Activated CD4-positive, alpha-beta T cell treated with anti-CD3 and anti-CD28 coated beads for 48 hours (primary cell): ENCODE results near the gene TM4SF20.
A peak's percentile ranks its signal among the peaks of the same experiment; 100 is the strongest.
"Not testable (repeated sequence)": the region's sequence is repeated elsewhere in the genome, so short reads cannot be mapped to it uniquely, and the experiment has no call there.

ENCODE experiments used
- DNase-seq: peaks from one replicate; pipeline ENCODE4 v3.0.0-alpha.2; 2020

TM4SF20 gene

DNA sequence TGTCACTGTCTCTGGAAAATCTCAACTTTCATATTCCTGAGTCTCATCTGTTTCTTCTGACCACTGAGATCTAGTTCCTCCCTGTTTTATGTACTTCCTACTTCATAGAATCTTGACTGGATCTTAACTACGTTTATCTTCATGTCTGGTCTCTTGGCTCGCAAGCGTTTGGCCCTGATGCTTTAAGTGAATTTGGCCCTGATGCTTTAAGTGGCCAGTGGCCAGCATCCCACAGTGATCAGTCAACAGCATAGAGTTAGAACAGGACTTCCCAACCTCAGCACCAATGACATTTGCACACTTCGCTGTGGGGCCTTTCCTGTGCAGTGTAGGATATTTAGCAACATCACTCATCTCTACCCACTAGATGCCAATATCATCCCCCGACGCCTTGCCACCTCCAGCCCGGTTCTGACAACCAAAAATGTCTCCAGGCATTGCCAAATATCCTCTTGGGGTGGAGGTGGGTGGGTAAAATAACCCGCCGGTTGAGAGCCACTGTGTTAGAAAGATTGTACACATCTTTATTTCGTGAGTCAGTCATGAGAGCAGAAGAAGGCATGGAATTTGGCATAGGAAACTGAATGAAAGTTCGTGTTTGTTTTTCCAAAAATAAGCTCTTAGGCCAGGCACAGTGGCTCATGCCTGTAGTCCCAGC lies 12.2 kb downstream of the TM4SF20 start:
- DNase-seq, result no peak

DNA sequence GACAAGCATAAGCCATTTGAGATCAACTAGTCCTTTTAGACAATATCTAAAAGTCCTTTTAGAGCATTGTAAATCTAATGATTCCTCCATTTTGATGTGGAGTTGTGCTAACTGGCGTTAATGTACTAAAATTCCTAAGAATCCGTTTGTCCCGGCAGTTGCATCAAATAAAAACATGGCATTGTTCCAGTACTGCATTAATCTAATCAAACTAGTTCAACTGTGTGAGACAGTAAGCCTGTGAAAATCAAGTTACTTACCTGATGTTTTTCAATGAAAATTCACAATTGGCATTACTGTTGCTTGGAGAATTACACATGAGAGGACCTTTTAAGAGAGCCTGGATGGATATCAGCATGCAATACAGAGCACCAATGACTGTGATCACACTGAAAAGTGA lies 13.3 kb downstream of the TM4SF20 start:
- no peak for DNase-seq

DNA sequence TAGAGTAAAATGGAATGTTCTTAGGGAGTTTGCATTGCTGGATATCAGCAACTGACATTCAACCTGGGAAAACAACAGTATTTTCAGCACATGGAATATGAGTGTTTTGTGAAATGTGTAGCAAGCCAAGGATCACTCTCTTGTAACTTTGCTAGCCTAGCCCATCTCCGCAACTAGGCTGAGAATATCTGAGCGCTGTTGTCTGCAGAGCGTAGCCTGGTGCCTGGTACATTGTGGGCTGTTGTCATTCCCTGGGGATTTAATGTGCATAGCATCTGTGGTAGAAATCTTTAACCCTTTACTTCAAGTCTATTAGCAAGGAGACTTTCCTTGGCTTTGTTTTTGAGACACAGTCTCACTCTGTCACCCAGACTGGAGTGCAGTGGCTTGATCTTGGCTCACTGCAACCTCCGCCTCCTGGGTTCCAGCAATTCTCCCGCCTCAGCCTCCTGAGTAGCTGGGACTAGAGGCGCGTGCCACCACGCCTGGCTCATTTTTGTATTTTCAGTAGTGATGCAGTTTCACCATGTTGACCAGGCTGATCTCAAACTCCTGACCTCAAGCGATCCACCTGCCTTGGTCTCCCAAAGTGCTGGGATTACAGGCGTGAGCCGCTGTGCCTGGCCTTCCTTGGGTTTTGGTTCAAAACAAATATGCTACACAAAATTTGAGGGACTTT lies 14.4 kb downstream of the TM4SF20 start:
- not testable (repeated sequence) for DNase-seq

DNA sequence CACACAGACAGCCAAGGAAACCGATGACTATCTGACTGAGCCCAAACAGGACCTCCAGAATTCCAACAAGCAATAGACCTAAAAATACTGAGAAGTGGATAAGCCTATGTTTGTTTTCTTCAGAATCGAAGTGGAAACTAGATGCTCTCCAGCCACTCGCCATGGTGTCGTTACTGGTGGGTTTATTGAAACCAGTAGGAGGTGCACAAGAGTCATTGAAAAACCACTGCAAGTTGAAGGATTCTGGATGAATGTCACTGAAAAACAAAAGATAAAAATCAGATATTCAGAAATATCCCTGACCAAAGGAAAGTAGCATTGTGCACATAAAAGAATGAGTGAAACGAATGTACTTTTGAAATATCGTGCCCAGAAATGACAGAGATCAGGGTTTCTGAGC lies 15.3 kb downstream of the TM4SF20 start:
- DNase-seq, result no peak

DNA sequence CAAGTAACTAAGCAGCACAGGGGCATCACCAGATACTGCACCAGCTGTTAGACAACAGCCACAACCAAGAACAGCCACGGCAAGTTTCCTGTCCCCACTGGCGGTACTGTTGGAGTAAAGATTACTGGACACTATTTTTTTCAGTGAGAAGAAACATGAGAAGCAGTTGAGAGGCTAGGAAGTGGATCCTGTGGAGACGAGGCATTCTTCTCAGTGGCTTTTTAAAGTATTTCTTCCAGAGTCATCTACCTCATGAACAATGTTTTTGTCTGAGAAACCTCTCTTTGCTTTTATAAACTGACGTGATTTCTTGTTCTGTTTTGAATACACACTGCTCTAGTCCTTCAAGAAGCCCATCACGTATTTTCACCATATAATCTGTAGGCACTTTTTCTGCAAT lies 18.8 kb downstream of the TM4SF20 start:
- DNase-seq, result no peak

DNA sequence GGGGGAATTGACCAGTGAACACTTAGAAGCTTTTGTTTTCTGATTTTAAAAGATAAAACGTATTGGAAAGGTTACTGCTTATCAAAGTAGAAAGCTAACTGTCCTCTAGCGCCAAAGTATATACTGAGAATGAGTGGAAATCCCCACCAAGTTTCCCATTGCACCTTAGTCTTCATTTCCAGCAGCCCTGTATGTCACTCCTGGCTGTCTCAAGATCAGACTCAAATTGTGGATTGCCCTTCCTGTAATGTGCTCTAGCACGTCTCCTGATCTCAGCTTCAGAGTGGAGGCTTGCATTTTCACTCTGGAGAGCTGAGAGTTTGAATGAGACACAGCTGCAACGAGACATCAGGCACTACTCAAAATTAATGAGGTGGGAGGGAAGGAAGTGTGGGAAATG lies 27.5 kb downstream of the TM4SF20 start:
- DNase-seq, result no peak

GRCh38 chr2:227349989-227350612 lies 29.0 kb downstream of the TM4SF20 start:
- no peak for DNase-seq

- DNase-seq, result no peak
Measured at GRCh38 chr2:227348324-227348723, 30.8 kb downstream of the TM4SF20 start.

DNA sequence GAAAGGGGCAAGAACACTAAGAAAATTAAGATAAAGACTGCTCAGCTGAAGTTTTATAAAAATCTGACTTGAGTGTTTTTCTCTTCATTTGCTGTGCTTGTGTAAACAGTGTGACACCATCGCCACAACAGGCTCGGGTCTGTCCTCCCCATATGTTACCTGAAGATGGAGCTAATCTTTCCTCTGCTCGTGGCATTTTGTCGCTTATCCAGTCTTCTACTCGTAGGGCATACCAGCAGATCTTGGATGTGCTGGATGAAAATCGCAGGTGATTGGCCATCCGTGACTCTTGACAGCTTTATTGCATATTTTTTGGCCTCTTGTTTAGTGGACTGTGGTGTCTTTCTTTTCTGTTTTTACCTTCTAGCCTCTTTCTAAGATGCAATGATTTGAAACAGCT lies 32.0 kb downstream of the TM4SF20 start:
- DNase-seq, result no peak

DNA sequence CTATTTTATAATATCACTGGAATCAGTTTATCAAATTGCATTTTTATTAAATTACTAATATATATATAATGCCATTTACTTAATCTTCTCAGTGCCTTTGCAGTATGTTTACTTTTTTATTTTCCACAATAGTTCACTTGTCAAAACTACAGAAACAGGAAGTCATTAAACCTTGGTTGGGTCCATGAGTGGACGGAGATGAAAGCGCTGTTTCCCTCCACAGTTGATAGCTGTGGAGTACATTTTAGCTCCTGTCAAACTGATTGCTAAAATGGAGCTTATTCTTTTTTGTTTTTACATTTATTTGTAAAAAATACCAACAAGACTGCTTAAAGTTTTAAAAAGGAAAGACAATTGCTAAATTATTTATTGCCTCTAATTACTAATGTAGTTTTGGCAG lies 34.9 kb downstream of the TM4SF20 start:
- no peak for DNase-seq

- DNase-seq, result no peak
Measured at GRCh38 chr2:227341553-227341952, 37.6 kb downstream of the TM4SF20 start.

DNA sequence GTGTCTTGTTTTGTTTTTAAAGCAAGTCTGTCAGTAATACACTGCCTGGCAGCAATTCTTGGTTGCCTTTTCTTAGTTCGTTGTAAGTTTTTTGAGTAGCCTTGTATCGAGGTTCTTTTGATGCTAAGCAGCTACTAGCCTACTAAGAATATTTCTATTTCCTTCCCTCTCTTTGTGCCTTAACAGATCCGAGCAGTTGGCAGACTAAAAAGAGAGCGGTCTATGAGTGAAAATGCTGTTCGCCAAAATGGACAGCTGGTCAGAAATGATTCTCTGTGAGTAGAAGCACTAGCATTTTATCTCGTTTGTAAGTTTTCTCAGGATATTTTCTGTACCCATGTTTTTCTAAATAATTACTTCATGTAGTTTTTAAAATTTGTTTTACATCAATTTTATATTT lies 39.0 kb downstream of the TM4SF20 start:
- no peak for DNase-seq

DNA sequence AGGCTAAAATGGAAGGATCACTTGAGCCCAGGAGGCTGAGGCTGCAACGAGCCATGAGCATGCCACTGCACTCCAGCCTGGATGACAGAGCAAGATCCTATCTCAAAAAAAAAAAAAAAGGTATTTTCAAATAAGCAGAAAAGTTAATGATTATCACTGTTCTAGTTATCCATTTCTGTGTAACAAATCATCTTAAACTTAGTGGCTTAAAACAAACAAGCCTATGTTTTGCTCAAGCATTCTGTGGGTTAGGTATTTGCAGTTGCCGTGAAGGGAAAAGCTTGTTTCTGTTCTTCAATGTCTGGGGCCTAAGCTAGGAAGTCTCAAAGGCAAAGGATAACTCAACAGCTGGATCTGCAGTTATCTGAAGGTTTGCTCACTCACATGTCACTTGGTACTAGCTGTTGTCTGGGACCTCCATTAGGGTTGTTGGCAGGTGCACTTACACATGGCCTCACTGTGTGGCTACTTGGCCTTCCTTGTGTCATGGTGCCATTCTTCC lies 40.0 kb downstream of the TM4SF20 start:
- no peak for DNase-seq

- no peak for DNase-seq
Measured at GRCh38 chr2:227337442-227337841, 41.7 kb downstream of the TM4SF20 start.

- DNase-seq, result no peak
Measured at GRCh38 chr2:227335713-227336112, 43.4 kb downstream of the TM4SF20 start.

DNA sequence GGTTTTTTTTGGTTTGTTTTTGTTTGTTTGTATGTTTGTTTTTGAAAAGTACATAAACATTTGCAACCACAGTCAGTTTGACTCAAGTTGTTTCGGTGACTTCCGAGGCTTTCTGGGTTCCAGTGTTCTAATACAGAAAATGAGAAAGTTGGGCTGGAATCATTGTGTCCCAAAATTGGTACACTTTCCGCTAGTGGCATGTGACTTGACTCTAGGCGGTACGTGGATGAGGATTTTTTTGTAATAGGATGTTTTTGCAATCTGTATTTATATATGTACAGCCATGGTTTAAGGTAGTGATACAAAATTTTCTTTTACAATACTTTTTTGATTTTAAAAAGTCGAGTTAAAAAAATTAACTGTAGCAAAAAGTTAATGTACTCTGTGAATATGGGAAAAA lies 52.3 kb downstream of the TM4SF20 start:
- DNase-seq, result no peak

- DNase-seq, result peak; percentile 8
Measured at GRCh38 chr2:227325839-227326195, 53.3 kb downstream of the TM4SF20 start.

DNA sequence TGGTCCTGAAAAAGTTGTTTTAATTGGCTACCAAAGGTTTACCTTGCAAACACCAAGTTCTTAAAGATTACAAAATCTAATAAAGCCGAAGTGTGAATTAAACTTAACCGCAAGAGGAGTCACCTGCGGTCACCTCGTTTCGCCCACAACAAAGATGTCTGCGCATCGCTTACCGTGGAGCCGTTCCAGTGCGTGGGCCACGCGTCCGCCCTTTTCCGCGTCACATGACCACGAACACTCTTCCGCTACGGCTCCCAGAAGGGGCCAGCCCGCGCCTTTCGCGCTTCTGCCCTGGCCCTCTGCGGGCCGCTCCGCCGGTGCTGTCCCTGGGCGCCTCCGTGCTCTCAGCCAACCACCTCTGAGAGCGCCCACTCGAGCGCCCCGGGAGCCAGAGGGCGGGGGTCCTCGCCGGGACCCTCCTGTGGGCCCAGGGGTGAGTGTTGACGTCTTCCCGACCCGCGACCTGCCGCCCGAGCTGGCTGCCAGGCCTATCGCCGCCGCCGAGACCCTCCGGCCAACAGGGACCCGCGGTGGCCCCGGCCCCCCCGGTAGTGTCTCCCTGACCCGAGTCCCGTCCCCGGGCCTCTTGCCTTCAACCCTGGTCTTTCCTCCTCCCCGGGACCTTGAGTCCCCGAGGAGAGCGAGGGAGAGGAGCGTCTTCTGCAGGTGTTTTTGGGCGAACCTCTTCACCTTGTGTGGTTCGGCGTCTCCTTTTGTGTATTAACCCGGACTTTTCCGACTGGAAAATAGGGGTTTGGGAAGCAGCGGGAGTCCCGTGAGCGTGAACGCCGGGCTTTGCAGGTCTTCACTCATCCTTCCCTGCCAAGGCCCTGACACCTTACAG lies 53.9 kb downstream of the TM4SF20 start, which contains the start of gene MFF:
Gene MFF, plus strand, starts transcription at position 257 of the 844 bp plus-strand sequence. CDS start 5,415 bp downstream, outside the sequence.
- DNase-seq, result peak; percentile 96

- DNase-seq, result no peak
Measured at GRCh38 chr2:227324642-227324994, 54.5 kb downstream of the TM4SF20 start.

DNA sequence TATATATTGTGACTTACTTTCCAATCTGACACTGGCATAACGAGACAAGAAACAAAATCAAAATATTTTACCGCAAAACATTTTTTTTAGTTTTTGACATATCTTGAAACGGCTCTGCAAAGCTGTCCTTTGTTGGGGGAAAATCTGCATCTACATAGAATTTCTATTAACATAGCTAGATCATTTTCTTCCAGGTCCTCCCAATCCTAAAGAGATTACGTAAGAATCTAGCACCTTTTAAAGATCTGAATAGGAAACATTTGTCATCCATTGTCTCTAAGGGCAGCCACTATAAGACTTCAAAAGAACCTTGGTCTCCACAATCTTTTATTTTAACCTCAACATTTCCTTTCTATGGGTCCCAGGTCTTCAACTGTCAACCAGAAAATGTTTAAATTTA lies 55.3 kb downstream of the TM4SF20 start:
- DNase-seq, result no peak

DNA sequence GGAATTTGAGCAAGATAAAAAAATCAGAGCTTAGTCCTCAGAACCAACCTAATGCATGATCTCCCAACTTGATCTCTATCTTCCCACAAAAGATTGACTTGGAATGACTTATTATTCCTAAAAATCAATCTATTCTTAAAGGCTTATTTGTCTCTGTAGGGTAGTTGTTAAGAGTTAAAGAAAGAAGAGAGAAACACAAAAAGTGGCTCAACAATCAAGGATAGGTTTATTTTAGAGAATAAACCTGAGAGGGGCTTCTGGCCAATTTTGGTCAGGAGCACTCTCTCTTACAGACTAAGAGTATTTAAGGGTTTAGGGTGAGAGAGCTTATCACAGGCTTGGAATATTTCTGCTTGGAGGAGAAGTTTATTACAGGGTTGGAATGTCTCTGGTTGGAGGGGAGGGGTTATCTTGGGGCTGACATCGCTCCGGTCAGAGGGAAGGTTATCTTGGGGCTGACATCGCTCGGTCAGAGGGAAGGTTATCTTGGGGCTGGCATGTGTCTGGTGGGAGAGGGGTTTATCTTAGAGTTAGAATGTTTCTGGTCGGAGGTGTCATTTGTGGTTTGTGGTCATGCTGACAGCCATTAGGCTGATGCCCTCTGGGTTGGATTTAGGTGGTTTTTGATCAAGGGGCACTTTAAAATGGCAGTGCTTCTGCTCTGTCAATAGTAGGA lies 56.4 kb downstream of the TM4SF20 start:
- no peak for DNase-seq

DNA sequence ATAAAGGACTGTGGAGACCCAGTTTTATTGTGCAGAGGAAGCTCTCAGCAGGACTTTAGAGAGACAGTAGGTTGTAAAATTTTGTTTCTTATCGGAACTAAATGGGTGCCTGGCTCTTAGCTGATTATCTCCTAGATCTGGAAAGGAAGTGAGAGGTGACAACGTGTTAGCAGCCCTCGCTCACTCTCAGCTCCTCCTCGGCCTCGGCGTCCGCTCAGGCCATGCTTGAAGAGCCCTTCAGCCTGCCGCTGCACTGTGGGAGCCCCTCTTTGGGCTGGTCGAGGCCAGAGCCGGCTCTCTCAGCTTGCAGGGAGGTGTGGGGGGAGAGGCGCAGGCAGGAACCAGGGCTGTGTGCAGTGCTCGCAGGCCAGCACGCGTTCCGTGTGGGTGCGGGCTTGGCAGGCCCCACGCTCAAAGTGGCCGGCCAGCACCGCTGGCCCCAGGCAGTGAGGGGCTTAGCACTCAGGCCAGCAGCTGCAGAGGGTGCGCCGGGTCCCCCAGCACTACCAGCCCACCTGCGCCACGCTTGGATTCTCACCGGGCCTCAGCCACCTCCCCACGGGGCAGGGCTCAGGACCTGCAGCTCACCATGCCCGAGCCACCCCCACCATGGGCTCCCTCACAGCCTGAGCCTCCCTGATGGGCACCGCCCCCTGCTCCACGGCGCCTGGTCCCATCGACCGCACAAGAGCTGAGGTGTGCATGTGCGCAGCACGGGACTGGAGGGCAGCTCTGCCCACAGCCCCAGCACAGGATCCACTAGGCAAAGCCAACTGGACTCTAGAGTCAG lies 58.6 kb downstream of the TM4SF20 start:
- no peak for DNase-seq
